GM21529 (cell line): ENCODE measurements around the gene PROCA1.
"Not testable (repeated sequence)": the region's sequence is repeated elsewhere in the genome, so short reads cannot be mapped to it uniquely, and the experiment has no call there.

ENCODE experiments used
- ATAC-seq: cut with Tn5 transposase; IDR thresholded peaks from one replicate; pipeline ENCODE4 v1.9.1; 2021; ENCODE audit not compliant: unreplicated experiment

Gene PROCA1

DNA sequence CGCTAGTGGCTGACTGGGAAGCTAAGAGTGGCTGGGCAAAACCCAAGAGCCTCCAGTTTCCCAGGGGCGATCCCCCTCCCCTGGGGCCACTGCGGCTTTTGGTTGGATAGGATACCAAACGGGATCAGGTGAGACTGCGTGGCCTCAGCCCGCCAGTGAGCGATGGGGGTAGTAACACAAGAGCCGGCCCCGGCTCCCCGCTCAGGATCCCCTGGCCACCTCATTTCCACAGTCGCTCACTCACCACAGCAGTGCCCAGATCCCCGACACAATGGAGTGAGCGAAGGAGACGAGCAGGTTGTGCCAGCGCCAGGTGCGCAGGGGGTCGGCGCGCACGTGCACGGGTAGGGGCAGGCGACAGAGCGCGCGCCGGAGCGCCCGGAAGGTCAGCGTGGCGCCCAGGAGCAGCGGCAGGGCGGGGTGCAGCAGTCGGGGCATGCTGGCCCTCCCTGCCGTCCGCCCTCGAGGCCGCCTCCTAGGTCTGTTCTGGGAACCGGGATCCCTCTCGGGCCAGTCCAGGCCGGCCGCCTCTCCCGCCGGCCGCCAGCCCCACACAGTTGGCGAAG is 14.1 kb upstream of the PROCA1 start:
- ATAC-seq, result no peak

DNA sequence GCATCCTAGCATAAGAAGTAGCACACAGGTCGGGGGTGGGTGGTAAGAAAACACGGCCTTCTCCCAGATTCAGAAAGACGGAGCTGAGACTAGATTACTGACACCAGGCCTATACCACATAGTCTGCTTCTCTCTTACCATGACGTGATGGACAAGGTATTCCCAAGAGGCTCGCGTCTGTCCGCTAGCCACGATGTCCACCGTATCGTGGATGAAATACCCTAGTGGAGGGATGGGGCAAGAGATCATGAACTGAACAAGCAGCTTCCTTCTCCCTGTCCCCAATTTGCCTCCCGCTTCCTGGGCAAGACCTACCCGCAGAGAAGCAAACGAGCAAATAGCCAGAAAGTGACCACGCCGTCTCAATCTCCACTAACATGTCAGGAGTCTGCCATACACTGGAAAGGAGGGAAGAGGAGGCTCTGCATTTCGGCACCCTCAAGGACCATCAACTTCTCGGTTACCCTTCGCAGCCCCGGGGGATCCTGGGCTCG is 13.5 kb upstream of the PROCA1 start:
- ATAC-seq, result no peak

- ATAC-seq, result no peak
These were observed 12.9 kb upstream of the PROCA1 start for GRCh38 chr17:28724500-28725165.

GRCh38 chr17:28723836-28724499 is 12.3 kb upstream of the PROCA1 start:
- not testable (repeated sequence) for ATAC-seq

DNA sequence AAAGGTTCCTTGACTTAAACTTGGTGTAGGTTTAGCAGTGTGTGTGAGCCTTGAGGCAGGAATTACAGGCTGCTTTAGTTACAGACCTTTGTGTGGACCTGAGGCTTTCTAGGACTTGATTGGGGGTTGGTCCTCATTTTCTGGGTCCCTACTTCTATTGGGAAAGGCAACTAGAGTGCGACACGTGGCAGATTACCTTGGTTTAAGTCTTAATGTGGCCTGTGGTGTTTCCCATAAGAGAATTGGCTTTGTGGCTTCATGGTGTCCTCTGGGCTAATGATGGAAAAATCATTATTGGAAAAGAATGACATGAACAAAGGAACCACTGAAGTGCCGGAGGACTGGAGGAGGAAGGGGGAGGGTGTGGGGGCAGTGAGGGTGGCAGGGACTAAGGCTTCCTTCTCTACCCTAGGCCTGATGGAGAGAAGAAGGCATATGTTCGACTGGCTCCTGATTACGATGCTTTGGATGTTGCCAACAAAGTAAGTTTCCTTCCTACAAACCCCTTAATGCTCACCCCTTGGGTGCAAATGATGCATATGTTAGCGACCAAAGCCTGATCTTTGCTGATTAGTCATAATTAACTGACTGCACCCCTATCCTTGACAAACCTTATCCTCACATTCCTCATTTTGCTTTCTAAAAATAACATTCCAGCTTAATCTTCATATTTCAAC is 11.6 kb upstream of the PROCA1 start:
- ATAC-seq, result no peak

DNA sequence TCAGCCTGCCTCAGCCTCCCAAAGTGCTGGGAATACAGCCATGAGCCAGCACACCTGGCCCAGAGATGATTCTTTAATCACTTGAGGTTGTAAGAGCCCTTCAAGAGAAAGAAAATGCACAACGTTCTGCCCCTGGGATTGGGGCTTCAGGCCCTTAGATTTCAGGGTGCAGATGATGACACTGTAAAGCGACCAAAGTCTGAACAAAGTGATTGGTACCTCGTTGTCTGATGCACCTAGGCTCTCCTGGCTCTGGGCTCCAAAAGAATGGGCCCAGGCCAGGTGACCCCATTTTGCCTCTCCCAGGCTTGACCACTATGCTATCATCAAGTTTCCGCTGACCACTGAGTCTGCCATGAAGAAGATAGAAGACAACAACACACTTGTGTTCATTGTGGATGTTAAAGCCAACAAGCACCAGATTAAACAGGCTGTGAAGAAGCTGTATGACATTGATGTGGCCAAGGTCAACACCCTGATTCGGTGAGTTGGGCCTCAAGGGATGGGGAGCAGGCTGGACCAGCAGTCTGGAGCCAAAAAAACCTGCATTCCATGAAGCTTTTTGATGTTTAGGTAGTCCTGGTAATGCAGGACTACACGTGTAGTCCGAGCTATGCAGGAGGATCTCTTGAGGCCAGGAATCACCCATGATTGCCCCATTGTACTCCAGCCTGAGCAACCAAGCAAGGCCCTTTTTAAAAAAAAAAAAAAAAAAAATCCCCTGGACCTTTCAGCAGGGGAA is 10.9 kb upstream of the PROCA1 start:
- ATAC-seq, result no peak

- ATAC-seq, result not testable (repeated sequence)
These were observed 9.3 kb upstream of the PROCA1 start for GRCh38 chr17:28720997-28721329.

GRCh38 chr17:28720247-28720996 is 8.7 kb upstream of the PROCA1 start:
- ATAC-seq, result no peak

- ATAC-seq, result no peak
These were observed 7.3 kb upstream of the PROCA1 start for GRCh38 chr17:28719021-28719433.

DNA sequence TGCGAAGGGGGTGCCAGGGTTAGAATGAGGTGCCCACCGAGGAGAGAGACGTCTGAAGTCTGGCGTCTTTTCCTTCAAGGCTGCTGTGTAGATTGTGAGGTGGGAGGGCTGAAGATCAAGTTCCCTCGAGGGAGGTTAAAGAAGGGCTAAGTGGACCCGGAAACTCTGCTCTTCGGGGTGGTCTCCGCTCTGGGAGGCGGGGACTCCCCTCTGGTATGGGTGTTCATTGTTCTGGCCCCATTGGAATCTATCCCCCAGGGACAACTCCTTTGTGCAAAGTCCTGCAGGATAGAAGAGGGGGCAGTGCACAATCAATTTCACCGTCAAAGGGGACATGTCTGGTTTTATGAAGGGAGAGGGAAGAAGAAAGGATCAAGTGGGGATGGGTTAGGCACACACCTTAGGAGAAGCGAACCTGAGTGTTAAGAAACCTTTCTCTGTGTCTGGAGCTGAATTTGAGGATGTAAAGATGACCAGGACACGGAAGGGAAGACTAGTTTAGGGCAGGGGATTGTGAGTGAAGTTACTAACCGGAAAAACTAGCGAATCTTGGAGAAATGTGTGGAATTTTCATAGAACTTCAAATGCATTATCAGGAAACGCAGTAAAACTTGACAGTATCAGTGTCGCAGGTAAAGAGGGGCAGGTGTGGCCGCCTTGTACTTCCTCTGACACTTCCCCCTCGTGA is 6.8 kb upstream of the PROCA1 start:
- ATAC-seq, result no peak

DNA sequence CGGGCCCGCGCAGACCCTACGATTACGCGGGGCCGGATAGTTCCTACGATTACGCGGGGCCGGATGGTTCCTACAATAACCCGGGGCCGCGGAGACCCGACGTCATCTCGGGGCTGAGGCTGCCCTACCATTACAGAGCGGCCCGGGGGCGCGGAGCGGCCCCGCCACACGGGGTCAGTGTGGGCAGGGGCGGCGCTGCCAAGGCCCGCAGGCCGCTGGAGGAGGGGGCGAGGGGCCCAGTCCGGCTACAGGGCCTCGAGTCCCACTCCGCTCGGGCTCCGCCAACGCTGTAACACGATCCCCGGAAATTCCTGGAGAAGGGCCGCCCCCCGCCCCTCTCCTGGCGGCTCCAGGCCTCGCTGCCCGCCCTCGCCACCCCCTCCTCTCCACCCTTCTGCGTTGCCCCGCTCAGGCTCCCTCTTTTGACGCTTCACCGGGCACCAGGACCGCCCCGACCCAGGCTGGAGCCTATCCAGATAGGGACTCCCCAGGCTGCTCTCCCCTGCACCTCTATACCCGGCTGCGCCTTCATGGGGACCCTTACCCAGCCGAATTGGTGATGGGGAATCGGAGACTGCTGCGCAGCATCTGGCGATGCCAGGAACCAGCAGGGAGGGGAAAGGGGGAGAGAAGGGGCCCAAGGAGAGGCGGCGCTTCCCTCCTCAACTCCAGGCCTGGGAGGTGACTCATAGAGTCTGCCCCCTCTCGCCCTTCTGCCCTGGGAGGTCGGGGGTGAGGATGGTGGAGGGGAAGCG is 6.1 kb upstream of the PROCA1 start, which contains the start of gene RAB34:
Gene RAB34, minus strand, starts transcription at position 291 of the 755 bp plus-strand sequence. CDS start 602 bp downstream, outside the sequence.
- ATAC-seq, result no peak

- no peak for ATAC-seq
These were observed 5.3 kb upstream of the PROCA1 start for GRCh38 chr17:28716740-28717577.

- ATAC-seq, result no peak
These were observed 3.5 kb upstream of the PROCA1 start for GRCh38 chr17:28715217-28715616.

- ATAC-seq, result no peak
These were observed 2.6 kb upstream of the PROCA1 start for GRCh38 chr17:28714281-28714680.

DNA sequence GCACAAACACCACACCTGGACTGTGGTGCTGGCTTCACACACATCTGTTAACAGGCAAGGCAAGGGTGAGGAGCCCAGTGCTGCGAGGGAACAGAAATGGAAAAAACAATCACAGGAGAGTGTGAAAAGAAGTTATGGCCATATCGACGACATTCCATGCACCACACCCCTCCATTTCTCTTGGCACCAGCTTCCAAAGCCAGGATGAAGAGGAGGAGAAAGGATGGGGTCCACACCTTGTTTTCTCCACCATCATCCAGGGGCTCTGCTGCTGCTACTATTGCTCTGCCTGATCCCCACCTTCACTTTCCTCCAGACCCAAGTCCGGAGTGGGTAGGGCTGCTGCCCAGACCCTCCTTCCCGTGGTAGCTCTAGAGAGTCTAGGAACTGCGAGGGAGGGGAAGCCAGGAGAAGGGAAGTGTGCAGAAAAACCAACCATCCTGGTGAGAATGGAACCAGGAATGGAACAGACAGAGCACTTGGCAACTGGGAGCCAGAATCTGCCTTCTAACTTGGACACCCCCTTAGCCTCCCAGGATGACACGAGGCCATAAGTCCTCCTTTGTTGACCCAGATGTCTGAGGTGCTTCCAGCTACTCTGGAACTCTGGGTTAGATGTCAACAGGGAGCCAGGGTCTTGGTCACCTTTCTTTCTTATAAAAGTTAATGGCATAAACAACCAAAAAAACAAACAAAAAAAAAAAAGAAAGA is 1.2 kb upstream of the PROCA1 start:
- no peak for ATAC-seq

DNA sequence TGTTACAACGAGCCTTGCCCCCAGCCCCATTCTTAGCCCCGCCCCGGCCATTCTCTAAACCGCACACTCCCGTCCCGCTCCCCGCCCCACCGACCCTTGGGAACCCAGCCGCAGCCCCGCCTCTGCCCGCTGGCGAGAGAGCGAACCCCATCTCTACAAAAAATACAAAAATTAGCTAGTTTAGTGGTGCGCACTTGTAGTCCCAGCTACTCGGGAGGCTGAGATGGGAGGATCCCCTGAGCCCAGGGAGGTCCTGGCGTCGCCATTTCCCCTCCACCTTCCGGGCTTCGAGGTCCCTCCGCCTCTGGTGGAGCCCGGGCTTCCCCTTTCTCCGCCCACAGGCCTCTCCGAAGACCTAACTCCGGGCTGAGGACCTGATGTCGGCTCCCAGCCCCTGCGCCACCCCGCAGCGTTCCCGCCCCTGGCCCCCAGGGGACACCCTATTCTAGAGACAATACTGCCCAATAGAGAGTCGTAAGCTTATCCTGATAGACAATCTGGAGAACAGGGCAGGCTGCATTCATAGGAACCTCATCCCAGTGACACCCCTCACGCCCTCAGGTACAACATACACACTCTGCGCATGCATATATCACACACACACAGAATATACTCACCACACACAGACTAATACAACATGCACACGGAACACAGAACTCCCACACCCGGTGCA is 480 bp upstream of the PROCA1 start:
- ATAC-seq, result peak; percentile 40
